ENCODE data around the gene APOA1. TPM values are rescaled to one million over a fixed set of nuclear protein-coding genes. Genes with fewer than 3 reads are reported as not detected.

Gene APOA1
- polyA plus RNA-seq, 1 of the 3 experiments (the other 2 are of a cell fraction), result 0.20 TPM

DNA sequence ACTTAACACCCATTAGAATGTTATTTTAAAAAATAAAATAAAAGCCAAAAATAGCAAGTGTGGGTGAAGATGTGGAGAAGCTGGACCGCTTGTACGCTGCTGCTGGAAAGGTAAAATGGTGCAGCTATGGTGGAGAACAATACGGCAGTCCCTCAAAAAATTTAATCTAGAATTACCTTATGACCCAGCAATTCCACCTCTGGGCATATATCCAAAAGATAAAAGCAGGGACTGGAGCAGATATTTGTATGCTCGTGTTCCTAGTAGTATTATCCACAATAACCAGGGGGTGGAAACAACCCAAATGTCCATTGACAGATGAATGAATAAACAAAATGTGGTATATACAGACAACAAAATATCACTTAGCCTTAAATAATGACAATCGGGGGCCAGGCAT lies 39.6 kb downstream of the APOA1 start:
- no peak overlapping the region for H3K4me2 ChIP-seq
- DNase-seq, result no peak
- no peak overlapping the region for H2AFZ ChIP-seq (ENCODE audit: low read depth)
- H3K27me3 ChIP-seq (ENCODE audit: insufficient read depth), result no peaks in the 10 kb centered on the region
- H4K20me1 ChIP-seq (ENCODE audit: insufficient read depth), result no peaks in the 10 kb centered on the region
- no peak overlapping the region for H3K4me3 ChIP-seq (ENCODE audit: low read depth in 2 of 2, low read length in 1 of 2)
- ChIA-PET POLR2A (no interaction called here), CTCF (interaction anchor here (1.0 to 1.5 kb wide), 2 partner anchors 38 to 308 kb away, joined by 3 to 5 read pairs; no protein-coding TSS in a partner anchor)
- H3K9ac ChIP-seq, result no peak overlapping the region
- H3K9me3 ChIP-seq, result no peaks in the 10 kb centered on the region
- H3K79me2 ChIP-seq (ENCODE audit: insufficient read depth), result no peaks in the 10 kb centered on the region
- 90% methylated on average over 5 of the region's 5 CpGs for WGBS (ENCODE audit: low lambda C conversion rate)
- no peaks in the 10 kb centered on the region for H3K9me2 ChIP-seq
- peaks cover 0 to 4% of the 10 kb centered on the region in 2 experiments; a peak in 1 of 4 replicates for H3K4me1 ChIP-seq (ENCODE audit: control insufficient read depth in 1 of 2, insufficient read depth in 2 of 2, low read depth in 1 of 2, low read length in 1 of 2)
- H3K36me3 ChIP-seq (replicated peaks in 1 of 2; ENCODE audit: control insufficient read depth in 1 of 2, insufficient read depth in 2 of 2, low read length in 1 of 2), result no peaks in the 10 kb centered on the region
- H3K27ac ChIP-seq (ENCODE audit: low read depth in 2 of 2, low read length in 1 of 2), result no peak overlapping the region
- TF ChIP-seq RFX5 (IDR thresholded peaks at IDR 0.05; ENCODE audit: low read length), result no peak
- no peak for TF ChIP-seq ZBTB33 (IDR thresholded peaks at IDR 0.05; ENCODE audit: borderline replicate concordance, low read depth)
- TF ChIP-seq REST (IDR thresholded peaks at IDR 0.05; ENCODE audit: low read depth, low read length), result no peak
- H3F3A ChIP-seq (replicated peaks; ENCODE audit: insufficient read depth), result peaks cover 9% of the 10 kb centered on the region

GRCh38 chr11:116796548-116796947 lies 40.9 kb downstream of the APOA1 start:
- Histone ChIP-seq H3K27me3 (ENCODE audit: insufficient read depth) (no peaks in the 10 kb centered on the region), H3K36me3 (replicated peaks in 1 of 2; ENCODE audit: control insufficient read depth in 1 of 2, insufficient read depth in 2 of 2, low read length in 1 of 2) (no peaks in the 10 kb centered on the region), H3K9me2 (no peaks in the 10 kb centered on the region), H3K9me3 (no peaks in the 10 kb centered on the region), H2AFZ (ENCODE audit: low read depth) (no peak overlapping the region), H3F3A (replicated peaks; ENCODE audit: insufficient read depth) (peaks cover 11% of the 10 kb centered on the region), H4K20me1 (ENCODE audit: insufficient read depth) (no peaks in the 10 kb centered on the region), H3K4me3 (ENCODE audit: low read depth in 2 of 2, low read length in 1 of 2) (no peak overlapping the region), H3K4me2 (no peak overlapping the region), H3K9ac (no peak overlapping the region), H3K4me1 (ENCODE audit: control insufficient read depth in 1 of 2, insufficient read depth in 2 of 2, low read depth in 1 of 2, low read length in 1 of 2) (peaks cover 2 to 8% of the 10 kb centered on the region in 2 experiments; a peak in 2 of 4 replicates), H3K27ac (ENCODE audit: low read depth in 2 of 2, low read length in 1 of 2) (no peak overlapping the region), H3K79me2 (ENCODE audit: insufficient read depth) (no peaks in the 10 kb centered on the region)
- ChIA-PET CTCF (interaction anchor here (0.6 to 11.4 kb wide), 3 partner anchors 22 to 308 kb away, joined by 3 to 268 read pairs (median 4); partner anchors contain the start of gene SIK3), POLR2A (no interaction called here)
- no peak for DNase-seq
- 85% methylated on average over 1 of the region's 1 CpG for WGBS (ENCODE audit: low lambda C conversion rate)
- TF ChIP-seq NFIC (IDR thresholded peaks at IDR 0.05; ENCODE audit: borderline replicate concordance) (no peak), SMC3 (IDR thresholded peaks at IDR 0.05; ENCODE audit: low read depth, low read length) (no peak), SIN3A (IDR thresholded peaks at IDR 0.05; ENCODE audit: borderline replicate concordance, low read depth, low read length) (no peak), POLR2AphosphoS5 (IDR thresholded peaks at IDR 0.05; ENCODE audit: low read depth, low read length) (no peak), RCOR1 (IDR thresholded peaks at IDR 0.05; ENCODE audit: low read length) (no peak), TEAD4 (IDR thresholded peaks at IDR 0.05; ENCODE audit: borderline replicate concordance, insufficient read depth) (no peak), CTCF (IDR thresholded peaks at IDR 0.05) (no peak), GATA2 (CRISPR knock-in tag; IDR thresholded peaks at IDR 0.05) (no peak), TCF12 (IDR thresholded peaks at IDR 0.05) (no peak), FOXJ3 (CRISPR knock-in tag; IDR thresholded peaks at IDR 0.05) (no peak), EP300 (IDR thresholded peaks at IDR 0.05; ENCODE audit: borderline replicate concordance in 1 of 2, low read depth in 1 of 2, low read length in 1 of 2) (no peak), USF2 (IDR thresholded peaks at IDR 0.05; ENCODE audit: borderline replicate concordance, low read depth, low read length) (no peak), USF1 (IDR thresholded peaks at IDR 0.05; ENCODE audit: borderline replicate concordance, low read depth) (no peak)
